ENCODE data around the gene HUWE1.
A peak's percentile ranks its signal among the peaks of the same experiment; 100 is the strongest.
"Not testable (repeated sequence)": the region's sequence is repeated elsewhere in the genome, so short reads cannot be mapped to it uniquely, and the experiment has no call there.

The HUWE1 gene

GRCh38 chrX:53686151-53686885 lies at the start of gene HUWE1:
Gene HUWE1, minus strand, starts transcription at chrX:53686719. Its CDS starts 32,612 bp downstream, at chrX:53654107.
- FAIRE-seq (no peak), DNase-seq (ENCODE audit: insufficient read length, low spot score) (peak; percentile 12)
- peak; percentile 73 for TF ChIP-seq POLR2A (IDR thresholded peaks at IDR 0.05; ENCODE audit: low read depth, low read length)

- TF ChIP-seq POLR2A (IDR thresholded peaks at IDR 0.05; ENCODE audit: low read depth, low read length) = no peak
- FAIRE-seq (no peak), DNase-seq (ENCODE audit: insufficient read length, low spot score) (no peak)
Observed at GRCh38 chrX:53732797-53733196, 46.3 kb upstream of the HUWE1 start.

- FAIRE-seq (no peak), DNase-seq (ENCODE audit: insufficient read length, low spot score) (no peak)
- TF ChIP-seq POLR2A (IDR thresholded peaks at IDR 0.05; ENCODE audit: low read depth, low read length) = no peak
Observed at GRCh38 chrX:53729751-53730150, 43.2 kb upstream of the HUWE1 start.

- TF ChIP-seq POLR2A (IDR thresholded peaks at IDR 0.05; ENCODE audit: low read depth, low read length) = no peak
- no peak for DNase-seq (ENCODE audit: insufficient read length, low spot score)
- no peak for FAIRE-seq
Observed at GRCh38 chrX:53728506-53728905, 42.0 kb upstream of the HUWE1 start.

- FAIRE-seq = no peak
Observed at GRCh38 chrX:53724872-53725271, 38.4 kb upstream of the HUWE1 start.

GRCh38 chrX:53723381-53723780 lies 36.9 kb upstream of the HUWE1 start:
- TF ChIP-seq POLR2A (IDR thresholded peaks at IDR 0.05; ENCODE audit: low read depth, low read length) = no peak
- FAIRE-seq = no peak

More at GRCh38 chrX:53724872-53725271, 38.4 kb upstream of the HUWE1 start:
- TF ChIP-seq POLR2A (IDR thresholded peaks at IDR 0.05; ENCODE audit: low read depth, low read length) = no peak
- no peak for DNase-seq (ENCODE audit: insufficient read length, low spot score)

GRCh38 chrX:53721610-53722009 lies 35.1 kb upstream of the HUWE1 start:
- FAIRE-seq; DNase-seq (ENCODE audit: insufficient read length, low spot score): not testable (repeated sequence)

More at GRCh38 chrX:53723381-53723780, 36.9 kb upstream of the HUWE1 start:
- DNase-seq (ENCODE audit: insufficient read length, low spot score) = no peak

- not testable (repeated sequence) for DNase-seq (ENCODE audit: insufficient read length, low spot score); FAIRE-seq
Observed at GRCh38 chrX:53719666-53720065, 33.1 kb upstream of the HUWE1 start.

GRCh38 chrX:53718073-53718472 lies 31.6 kb upstream of the HUWE1 start:
- FAIRE-seq = no peak
- DNase-seq (ENCODE audit: insufficient read length, low spot score) = no peak
- no peak for TF ChIP-seq POLR2A (IDR thresholded peaks at IDR 0.05; ENCODE audit: low read depth, low read length)

GRCh38 chrX:53717205-53717604 lies 30.7 kb upstream of the HUWE1 start:
- FAIRE-seq (no peak), DNase-seq (ENCODE audit: insufficient read length, low spot score) (no peak)
- TF ChIP-seq POLR2A (IDR thresholded peaks at IDR 0.05; ENCODE audit: low read depth, low read length) = no peak

GRCh38 chrX:53716328-53717088 lies 30.0 kb upstream of the HUWE1 start:
- FAIRE-seq (no peak), DNase-seq (ENCODE audit: insufficient read length, low spot score) (no peak)
- TF ChIP-seq POLR2A (IDR thresholded peaks at IDR 0.05; ENCODE audit: low read depth, low read length) = no peak

GRCh38 chrX:53715346-53715924 lies 28.9 kb upstream of the HUWE1 start:
- FAIRE-seq (no peak), DNase-seq (ENCODE audit: insufficient read length, low spot score) (no peak)
- TF ChIP-seq POLR2A (IDR thresholded peaks at IDR 0.05; ENCODE audit: low read depth, low read length) = no peak

- no peak for TF ChIP-seq POLR2A (IDR thresholded peaks at IDR 0.05; ENCODE audit: low read depth, low read length)
- DNase-seq (ENCODE audit: insufficient read length, low spot score) (no peak), FAIRE-seq (no peak)
Observed at GRCh38 chrX:53714580-53715345, 28.2 kb upstream of the HUWE1 start.

All from H54 (cell line).